Stimulated activated memory B cell treated with anti-CD40 and anti-IgM and Interleukin-4, amounts not matched to agents 10 μg/mL and 1 μg/mL and 100 μg/mL, for 72 hours (primary cell): ENCODE measurements around the gene MTX1.
"Not testable (repeated sequence)": the region's sequence is repeated elsewhere in the genome, so short reads cannot be mapped to it uniquely, and the experiment has no call there.

Experiments used
- ATAC-seq: fragments of 150-1000 bp; cut with Tn5 transposase; 2 replicates; pipeline ENCODE4 v1.10.0; 2021
- H3K27ac Mint-ChIP-seq: one replicate; pipeline ENCODE4 v1.8.0; 2022; ENCODE audit warnings: mild to moderate bottlenecking, mixed read lengths
- H3K27me3 Mint-ChIP-seq: one replicate; pipeline ENCODE4 v1.8.0; 2022; ENCODE audit warnings: mixed read lengths
- H3K36me3 Mint-ChIP-seq: one replicate; pipeline ENCODE4 v1.8.0; 2022; ENCODE audit warnings: mixed read lengths
- H3K4me1 Mint-ChIP-seq: one replicate; pipeline ENCODE4 v1.8.0; 2022; ENCODE audit warnings: mixed read lengths
- H3K4me3 Mint-ChIP-seq: one replicate; pipeline ENCODE4 v1.8.0; 2022; ENCODE audit warnings: mild to moderate bottlenecking, moderate library complexity, mixed read lengths
- H3K9me3 Mint-ChIP-seq: one replicate; pipeline ENCODE4 v1.8.0; 2022; ENCODE audit warnings: mixed read lengths

Gene MTX1

GRCh38 chr1:155206891-155207805 lies 1.3 kb upstream of the MTX1 start:
- H3K36me3 Mint-ChIP-seq = peaks cover 9% of the 10 kb centered on the region
- ATAC-seq = peak; percentile 68
- peak overlapping the region; percentile 25 for H3K4me3 Mint-ChIP-seq
- H3K9me3 Mint-ChIP-seq = no peaks in the 10 kb centered on the region
- H3K4me1 Mint-ChIP-seq = peaks cover 37% of the 10 kb centered on the region
- H3K27me3 Mint-ChIP-seq = no peaks in the 10 kb centered on the region
- H3K27ac Mint-ChIP-seq = peak overlapping the region; percentile 90

DNA sequence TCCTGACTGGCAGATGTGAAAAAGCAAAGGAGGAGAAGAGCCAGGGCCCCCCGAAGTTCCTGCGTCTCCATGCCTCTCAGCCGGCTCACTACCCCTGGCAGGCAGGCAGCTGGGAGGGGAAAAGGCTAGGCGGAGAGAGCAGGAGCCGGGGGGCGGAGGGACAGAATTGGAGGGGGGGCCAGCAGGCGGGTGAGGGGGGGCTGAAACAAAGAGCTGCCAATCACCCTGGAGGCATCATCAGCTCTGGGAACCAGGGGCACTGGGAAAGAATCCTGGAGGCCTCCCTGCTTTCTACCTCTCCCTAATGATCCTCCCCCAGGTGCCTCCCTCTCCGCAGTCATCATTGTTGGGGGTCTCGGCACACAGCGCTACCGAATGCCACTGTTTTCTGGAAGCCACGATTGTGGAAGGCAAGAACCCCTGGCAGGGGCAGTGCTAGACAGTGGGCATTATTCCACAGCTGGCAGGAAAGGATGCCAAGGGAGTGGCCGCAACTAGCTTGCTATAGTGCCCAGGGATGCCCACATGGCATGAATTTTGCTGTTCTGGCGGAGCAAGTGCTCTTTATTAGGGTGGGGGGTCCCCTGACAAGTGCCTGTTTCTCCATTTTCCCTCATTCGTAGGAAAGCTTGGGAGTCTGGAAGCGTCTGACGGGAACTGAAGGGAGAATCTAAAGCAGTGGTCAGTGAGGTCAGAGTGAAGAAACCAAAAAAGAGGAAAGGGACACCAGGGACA lies 522 bp upstream of the MTX1 start, which contains the start of gene THBS3:
TSS of gene THBS3 (minus strand) at position 92 of the 735 bp plus-strand sequence. CDS start at position 71, 21 bp downstream.
- Mint-ChIP-seq H3K27ac (peak within 1 kb of the TSS; percentile 90), H3K9me3 (no peaks in the 10 kb centered on the region)
- no peak for ATAC-seq

DNA sequence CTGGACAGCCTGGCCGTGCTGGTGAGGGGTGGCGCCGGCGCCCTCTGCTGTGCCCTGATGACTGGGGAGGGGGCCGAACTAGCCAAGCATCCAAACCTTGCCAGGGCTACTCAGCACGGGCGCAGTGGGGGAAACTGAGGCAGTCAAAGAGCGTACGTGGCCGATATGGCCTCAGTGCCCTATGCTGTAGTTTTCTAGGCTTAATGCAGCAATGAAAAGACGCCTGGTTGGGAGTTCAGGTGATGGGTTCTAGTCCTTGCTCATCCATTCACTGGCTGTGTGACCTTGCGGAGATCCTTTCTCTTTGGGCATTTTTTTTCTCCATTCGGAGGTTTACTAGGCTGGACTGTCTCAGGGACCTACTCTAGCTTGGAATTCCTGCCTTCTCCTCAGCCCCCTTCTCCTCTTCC lies 822 bp downstream of the MTX1 start:
- H3K4me3 Mint-ChIP-seq = peak overlapping the region; percentile 91
- H3K9me3 Mint-ChIP-seq = no peaks in the 10 kb centered on the region
- H3K27ac Mint-ChIP-seq = peak overlapping the region; percentile 90
- H3K27me3 Mint-ChIP-seq = no peaks in the 10 kb centered on the region
- peaks cover 37% of the 10 kb centered on the region for H3K4me1 Mint-ChIP-seq
- peaks cover 10% of the 10 kb centered on the region for H3K36me3 Mint-ChIP-seq
- ATAC-seq = no peak

More for the DNA sequence above, 522 bp upstream of the MTX1 start, which contains the start of gene THBS3:
- no peaks in the 10 kb centered on the region for H3K27me3 Mint-ChIP-seq
- peak within 1 kb of the TSS; percentile 91 for H3K4me3 Mint-ChIP-seq
- peaks cover 37% of the 10 kb centered on the region for H3K4me1 Mint-ChIP-seq
- peaks cover 10% of the 10 kb centered on the region for H3K36me3 Mint-ChIP-seq

GRCh38 chr1:155210314-155211104 lies 2.0 kb downstream of the MTX1 start:
- Mint-ChIP-seq H3K27me3 (no peaks in the 10 kb centered on the region), H3K36me3 (peaks cover 16% of the 10 kb centered on the region), H3K27ac (peak overlapping the region; percentile 25), H3K9me3 (no peaks in the 10 kb centered on the region), H3K4me3 (no peak overlapping the region), H3K4me1 (peaks cover 37% of the 10 kb centered on the region)
- no peak for ATAC-seq

- H3K4me3 Mint-ChIP-seq, H3K27ac Mint-ChIP-seq, H3K27me3 Mint-ChIP-seq, H3K9me3 Mint-ChIP-seq, ATAC-seq: not testable (repeated sequence)
- Mint-ChIP-seq H3K4me1 (peaks cover 37% of the 10 kb centered on the region), H3K36me3 (peaks cover 16% of the 10 kb centered on the region)
Measured at GRCh38 chr1:155211381-155212050, 3.0 kb downstream of the MTX1 start.

- not testable (repeated sequence) for H3K27ac Mint-ChIP-seq, H3K9me3 Mint-ChIP-seq, H3K4me3 Mint-ChIP-seq, ATAC-seq, H3K27me3 Mint-ChIP-seq
- peaks cover 32% of the 10 kb centered on the region for H3K4me1 Mint-ChIP-seq
- peaks cover 16% of the 10 kb centered on the region for H3K36me3 Mint-ChIP-seq
Measured at GRCh38 chr1:155212051-155212440, 3.6 kb downstream of the MTX1 start.

DNA sequence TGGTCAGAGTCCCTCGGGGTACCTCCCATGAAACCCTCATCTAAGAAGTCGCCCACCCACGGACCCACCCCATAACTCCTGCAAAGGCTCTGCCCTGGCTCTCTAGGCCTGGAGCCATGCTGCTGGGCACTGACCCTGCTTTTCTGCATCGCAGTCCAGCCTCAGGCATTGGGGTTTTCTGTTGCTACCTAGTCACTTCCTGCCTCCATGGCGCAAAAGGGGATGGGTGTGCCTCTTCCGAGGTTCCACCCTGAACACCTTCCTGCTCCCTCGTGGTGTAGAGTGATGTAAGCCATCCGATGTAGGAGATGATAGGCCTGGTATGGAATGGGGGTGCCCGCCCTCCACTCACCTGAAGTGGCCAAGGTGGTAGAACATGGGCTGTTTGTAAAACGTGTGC lies 6.2 kb downstream of the MTX1 start:
- not testable (repeated sequence) for H3K27me3 Mint-ChIP-seq, H3K4me3 Mint-ChIP-seq, ATAC-seq, H3K27ac Mint-ChIP-seq, H3K9me3 Mint-ChIP-seq
- peaks cover 16% of the 10 kb centered on the region for H3K36me3 Mint-ChIP-seq
- peaks cover 17% of the 10 kb centered on the region for H3K4me1 Mint-ChIP-seq

DNA sequence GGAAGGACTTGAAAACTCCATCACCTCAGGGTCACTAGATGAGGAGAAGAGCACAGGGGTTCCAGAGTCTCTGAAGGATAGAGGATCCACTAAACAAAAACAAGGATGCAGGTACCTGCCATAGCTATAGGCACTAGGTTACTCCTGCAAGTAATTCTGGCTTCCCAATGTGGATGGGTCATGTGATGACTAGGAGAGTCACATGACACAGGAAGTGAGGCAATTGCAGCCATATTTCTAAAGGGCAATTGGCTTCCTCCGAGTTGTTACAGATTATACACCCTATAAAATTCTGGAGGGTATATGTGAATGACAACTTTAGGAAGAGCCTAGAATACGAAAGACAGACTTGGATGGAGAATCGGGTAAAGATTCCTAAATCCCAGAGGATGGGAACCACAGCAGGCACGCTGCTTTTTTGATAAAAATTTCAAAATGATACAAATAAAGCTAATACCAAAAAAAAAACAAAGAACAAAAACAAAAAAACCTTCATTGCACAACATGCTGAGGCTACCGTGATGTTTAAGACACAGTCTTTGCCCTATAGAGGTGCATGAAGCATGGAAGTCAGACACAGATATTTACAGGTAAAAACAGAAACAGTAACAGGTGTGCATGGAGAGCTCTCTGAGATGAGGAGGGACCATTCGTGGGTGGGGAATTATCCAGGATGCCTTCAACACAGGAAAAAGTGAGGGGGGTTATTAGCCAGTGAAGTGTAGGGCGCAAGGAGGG lies 10.5 kb downstream of the MTX1 start:
- Mint-ChIP-seq H3K9me3 (no peaks in the 10 kb centered on the region), H3K4me3 (no peak overlapping the region), H3K27me3 (no peaks in the 10 kb centered on the region), H3K4me1 (peaks cover 19% of the 10 kb centered on the region), H3K36me3 (peaks cover 6% of the 10 kb centered on the region), H3K27ac (peak overlapping the region; percentile 55)
- ATAC-seq = no peak

GRCh38 chr1:155219592-155220031 lies 11.1 kb downstream of the MTX1 start:
- H3K36me3 Mint-ChIP-seq = peaks cover 6% of the 10 kb centered on the region
- H3K9me3 Mint-ChIP-seq = no peaks in the 10 kb centered on the region
- no peaks in the 10 kb centered on the region for H3K27me3 Mint-ChIP-seq
- peaks cover 25% of the 10 kb centered on the region for H3K4me1 Mint-ChIP-seq
- H3K4me3 Mint-ChIP-seq = no peak overlapping the region
- peak overlapping the region; percentile 55 for H3K27ac Mint-ChIP-seq
- ATAC-seq = peak; percentile 37

DNA sequence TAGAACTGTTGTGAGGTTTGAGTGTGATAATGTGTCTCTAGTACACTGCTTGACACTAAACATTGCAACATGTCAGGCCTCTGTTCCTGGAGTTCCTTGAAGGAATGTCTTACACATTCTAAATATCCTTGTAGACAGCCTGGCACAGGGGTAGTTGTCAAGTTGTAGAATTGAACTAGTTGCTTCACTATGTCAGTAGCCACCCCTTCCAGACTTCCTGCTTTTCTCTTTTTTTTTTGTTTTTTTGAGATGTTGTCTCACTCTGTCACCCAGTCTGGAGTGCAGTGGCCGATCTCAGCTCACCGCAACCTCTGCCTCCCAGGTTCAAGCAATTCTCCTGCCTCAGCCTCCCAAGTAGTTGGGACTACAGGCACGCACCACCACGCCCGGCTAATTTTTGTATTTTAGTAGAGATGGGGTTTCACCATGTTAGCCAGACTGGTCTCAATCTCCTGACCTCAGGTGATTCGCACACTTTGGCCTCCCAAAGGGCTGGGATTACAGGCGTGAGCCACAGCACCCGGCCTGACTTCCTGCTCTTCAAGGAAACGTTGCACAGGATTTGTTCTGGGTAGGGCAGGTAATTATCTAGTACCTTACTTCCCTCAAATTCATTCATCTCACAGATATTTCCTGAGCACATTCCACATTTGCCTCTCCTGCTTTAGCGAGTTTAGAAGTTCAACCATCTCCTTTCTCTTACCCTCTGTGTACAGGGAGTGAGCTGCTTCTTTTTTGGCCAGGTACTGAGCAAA lies 11.9 kb downstream of the MTX1 start:
- H3K27ac Mint-ChIP-seq = peak overlapping the region; percentile 55
- H3K4me3 Mint-ChIP-seq, H3K27me3 Mint-ChIP-seq, H3K9me3 Mint-ChIP-seq, ATAC-seq, H3K36me3 Mint-ChIP-seq: not testable (repeated sequence)
- peaks cover 30% of the 10 kb centered on the region for H3K4me1 Mint-ChIP-seq

GRCh38 chr1:155223047-155223446 lies 14.6 kb downstream of the MTX1 start:
- Mint-ChIP-seq H3K4me1 (peaks cover 52% of the 10 kb centered on the region), H3K4me3 (no peak overlapping the region), H3K27me3 (no peaks in the 10 kb centered on the region), H3K27ac (peak overlapping the region; percentile 74), H3K36me3 (no peaks in the 10 kb centered on the region), H3K9me3 (no peaks in the 10 kb centered on the region)
- no peak for ATAC-seq

GRCh38 chr1:155225404-155225759 lies 16.9 kb downstream of the MTX1 start:
- H3K9me3 Mint-ChIP-seq, H3K27me3 Mint-ChIP-seq, H3K36me3 Mint-ChIP-seq, H3K4me3 Mint-ChIP-seq, ATAC-seq: not testable (repeated sequence)
- Mint-ChIP-seq H3K4me1 (peaks cover 44% of the 10 kb centered on the region), H3K27ac (peak overlapping the region; percentile 79)

DNA sequence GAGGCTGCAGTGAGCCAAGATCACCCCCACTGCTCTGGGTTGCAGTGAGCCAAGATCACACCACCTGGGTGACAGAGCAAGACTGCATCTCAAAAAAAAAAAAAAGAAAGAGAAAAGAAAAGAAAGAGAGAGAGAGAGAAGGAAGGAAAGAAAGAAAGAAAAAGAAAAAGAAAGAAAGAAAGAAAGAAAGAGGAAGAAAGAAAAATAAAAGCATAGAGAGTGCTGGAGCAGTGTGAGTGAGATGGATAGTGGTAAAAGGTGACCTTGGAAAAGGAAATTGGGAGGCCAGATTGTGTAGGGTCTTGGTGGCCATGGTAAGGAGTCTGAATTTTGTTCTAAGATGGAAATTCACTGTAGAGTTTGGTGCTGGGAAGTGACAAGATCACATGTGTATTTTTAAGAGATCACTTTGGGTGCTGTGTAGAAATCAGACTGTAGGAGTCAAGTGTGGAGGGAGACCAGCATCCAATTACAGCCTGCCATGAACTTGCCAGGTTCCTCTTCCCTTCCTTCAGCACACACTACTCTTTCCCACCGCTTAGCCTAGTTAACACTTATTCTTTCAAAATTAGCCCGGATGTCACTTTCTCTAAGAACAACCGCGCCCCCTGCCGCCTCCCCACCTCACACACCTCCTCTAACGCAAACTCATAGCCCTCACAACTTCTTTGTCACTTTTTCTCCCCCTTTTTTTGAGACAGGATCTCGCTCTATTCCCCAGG lies 17.9 kb downstream of the MTX1 start:
- no peaks in the 10 kb centered on the region for H3K9me3 Mint-ChIP-seq
- peaks cover 44% of the 10 kb centered on the region for H3K4me1 Mint-ChIP-seq
- H3K4me3 Mint-ChIP-seq = peak overlapping the region; percentile 87
- H3K27me3 Mint-ChIP-seq = no peaks in the 10 kb centered on the region
- H3K27ac Mint-ChIP-seq = peak overlapping the region; percentile 79
- H3K36me3 Mint-ChIP-seq = no peaks in the 10 kb centered on the region
- peak; percentile 60 for ATAC-seq
